ENCODE measurements around the gene TRIM24. TPM values are rescaled to one million over a fixed set of nuclear protein-coding genes. Genes with fewer than 3 reads are reported as not detected.

TRIM24 gene
- polyA plus RNA-seq, 3 donors, result 3.5 to 8.9 (median 6.0) TPM

DNA sequence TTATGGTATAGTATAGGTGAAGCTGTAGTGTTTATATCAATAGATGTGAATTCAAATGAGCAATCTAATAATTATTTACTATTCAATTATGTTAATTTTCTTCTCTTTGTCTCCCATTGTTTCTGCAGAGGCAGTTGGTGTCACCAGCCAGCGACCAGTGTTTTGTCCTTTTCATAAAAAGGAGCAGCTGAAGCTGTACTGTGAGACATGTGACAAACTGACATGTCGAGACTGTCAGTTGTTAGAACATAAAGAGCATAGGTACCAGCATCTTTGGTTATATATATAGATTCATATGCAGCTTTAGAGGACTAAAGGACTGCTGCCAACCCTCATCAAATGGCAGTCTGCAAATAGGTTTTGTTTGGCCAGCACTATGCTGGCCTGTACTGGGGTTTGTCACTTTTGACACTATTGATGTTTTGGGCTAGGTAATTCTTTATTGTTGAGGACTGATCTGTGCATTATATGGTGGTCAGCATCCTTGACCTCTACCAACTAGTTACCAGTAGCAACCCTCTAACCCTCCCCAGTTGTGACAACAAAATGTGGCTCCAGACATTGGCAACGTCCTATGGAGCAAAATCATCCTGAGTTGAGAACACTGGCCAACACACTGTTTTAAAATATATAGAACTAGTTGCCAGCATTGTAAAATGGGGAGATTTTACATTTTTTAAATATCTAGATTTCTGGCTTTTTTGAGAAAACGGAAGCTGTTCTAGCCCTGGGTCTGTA is 59.2 kb downstream of the TRIM24 start:
- Histone ChIP-seq H2AFZ (ENCODE audit: insufficient read depth, low read depth, low read length, poor library complexity, severe bottlenecking) (no peak overlapping the region), H3K9ac (ENCODE audit: insufficient read depth, low read length, poor library complexity, severe bottlenecking) (no peak overlapping the region), H3K4me3 (replicated peaks in 1 of 3; ENCODE audit: low read depth in 2 of 3, low read length in 3 of 3) (no peak overlapping the region), H3K4me1 (ENCODE audit: control insufficient read depth in 1 of 2, insufficient read depth in 2 of 2, low read length in 2 of 2) (no peaks in the 10 kb centered on the region), H4K20me1 (ENCODE audit: insufficient read depth, low read length) (no peaks in the 10 kb centered on the region), H3K27me3 (ENCODE audit: control insufficient read depth in 2 of 2, insufficient read depth in 2 of 2, low read length in 2 of 2) (no peaks in the 10 kb centered on the region), H3K9me3 (replicated peaks in 1 of 2; ENCODE audit: control insufficient read depth in 1 of 2, insufficient read depth in 1 of 2, low read length in 2 of 2) (peaks cover 0 to 8% of the 10 kb centered on the region in 2 donors), H3K36me3 (replicated peaks in 1 of 2; ENCODE audit: control insufficient read depth in 1 of 2, insufficient read depth in 2 of 2, low read length in 2 of 2) (peaks cover 52 to 90% of the 10 kb centered on the region in 2 donors), H3K27ac (ENCODE audit: low read depth in 1 of 2, low read length in 2 of 2) (no peak overlapping the region), H3K79me2 (ENCODE audit: insufficient read depth, low read length) (peaks cover 13% of the 10 kb centered on the region), H3K4me2 (replicated peaks; ENCODE audit: extremely low read depth, low read length, poor library complexity, severe bottlenecking) (no peak overlapping the region)
- intact Hi-C loops (cut with micrococcal nuclease), result no loop called here
- no peak overlapping the region for H3K27ac Mint-ChIP-seq
- no peak overlapping the region for H3K4me3 Mint-ChIP-seq
- DNase-seq, result no peak
- H3K9me3 Mint-ChIP-seq, result peaks cover 2 to 16% (median 6%) of the 10 kb centered on the region in 7 donors
- H3K27me3 Mint-ChIP-seq (ENCODE audit: low read depth in 3 of 3), result no peaks in the 10 kb centered on the region
- TF ChIP-seq, protein P1, sequence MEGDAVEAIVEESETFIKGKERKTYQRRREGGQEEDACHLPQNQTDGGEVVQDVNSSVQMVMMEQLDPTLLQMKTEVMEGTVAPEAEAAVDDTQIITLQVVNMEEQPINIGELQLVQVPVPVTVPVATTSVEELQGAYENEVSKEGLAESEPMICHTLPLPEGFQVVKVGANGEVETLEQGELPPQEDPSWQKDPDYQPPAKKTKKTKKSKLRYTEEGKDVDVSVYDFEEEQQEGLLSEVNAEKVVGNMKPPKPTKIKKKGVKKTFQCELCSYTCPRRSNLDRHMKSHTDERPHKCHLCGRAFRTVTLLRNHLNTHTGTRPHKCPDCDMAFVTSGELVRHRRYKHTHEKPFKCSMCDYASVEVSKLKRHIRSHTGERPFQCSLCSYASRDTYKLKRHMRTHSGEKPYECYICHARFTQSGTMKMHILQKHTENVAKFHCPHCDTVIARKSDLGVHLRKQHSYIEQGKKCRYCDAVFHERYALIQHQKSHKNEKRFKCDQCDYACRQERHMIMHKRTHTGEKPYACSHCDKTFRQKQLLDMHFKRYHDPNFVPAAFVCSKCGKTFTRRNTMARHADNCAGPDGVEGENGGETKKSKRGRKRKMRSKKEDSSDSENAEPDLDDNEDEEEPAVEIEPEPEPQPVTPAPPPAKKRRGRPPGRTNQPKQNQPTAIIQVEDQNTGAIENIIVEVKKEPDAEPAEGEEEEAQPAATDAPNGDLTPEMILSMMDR (IDR thresholded peaks at IDR 0.05), result no peak
- no peaks in the 10 kb centered on the region for H3K4me1 Mint-ChIP-seq
- WGBS (ENCODE audit: insufficient coverage), result no CpG with 5 or more reads among the region's 4 CpGs
- peaks cover 64 to 85% of the 10 kb centered on the region in 2 donors for H3K36me3 Mint-ChIP-seq

DNA sequence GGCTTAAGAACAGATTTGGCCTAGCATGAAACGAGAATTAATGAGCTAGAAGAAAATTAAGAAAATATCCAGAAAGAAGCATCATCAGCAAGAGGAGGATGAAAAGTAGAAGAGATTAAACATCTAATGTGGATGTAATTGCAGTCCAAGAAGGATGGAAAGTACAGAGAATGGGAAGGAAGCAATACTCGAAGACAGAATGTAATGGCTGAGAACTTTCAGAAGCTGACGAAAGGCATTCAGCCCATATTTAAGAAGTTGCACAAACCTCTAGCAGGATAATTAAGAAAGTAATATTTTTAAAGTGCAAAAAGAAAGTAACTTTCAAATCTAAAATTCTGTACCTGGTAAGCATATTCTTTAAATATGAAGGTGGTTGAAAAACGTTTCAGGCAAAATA is 60.7 kb downstream of the TRIM24 start:
- H3K27me3 Mint-ChIP-seq (ENCODE audit: low read depth in 3 of 3), result no peaks in the 10 kb centered on the region
- peaks cover 3 to 9% of the 10 kb centered on the region in 2 donors for H3K9me3 ChIP-seq (replicated peaks in 1 of 2; ENCODE audit: control insufficient read depth in 1 of 2, insufficient read depth in 1 of 2, low read length in 2 of 2)
- peaks cover 70 to 84% of the 10 kb centered on the region in 2 donors for H3K36me3 Mint-ChIP-seq
- peak overlapping the region in 2 of 7 donors; percentile 18 to 69 for H3K27ac Mint-ChIP-seq
- TF ChIP-seq, protein P1 (IDR thresholded peaks at IDR 0.05), result no peak
- WGBS (ENCODE audit: insufficient coverage), result no CpG with 5 or more reads among the region's 4 CpGs
- no peaks in the 10 kb centered on the region for H4K20me1 ChIP-seq (ENCODE audit: insufficient read depth, low read length)
- no peaks in the 10 kb centered on the region for H3K4me1 Mint-ChIP-seq
- no peak overlapping the region for H3K4me3 Mint-ChIP-seq
- H3K9ac ChIP-seq (ENCODE audit: insufficient read depth, low read length, poor library complexity, severe bottlenecking), result no peak overlapping the region
- peaks cover 3 to 20% (median 8%) of the 10 kb centered on the region in 7 donors for H3K9me3 Mint-ChIP-seq
- peaks cover 9% of the 10 kb centered on the region for H3K79me2 ChIP-seq (ENCODE audit: insufficient read depth, low read length)
- no peak overlapping the region for H2AFZ ChIP-seq (ENCODE audit: insufficient read depth, low read depth, low read length, poor library complexity, severe bottlenecking)
- peak overlapping the region in 1 of 2 donors; percentile 48 for H3K27ac ChIP-seq (ENCODE audit: low read depth in 1 of 2, low read length in 2 of 2)
- no peaks in the 10 kb centered on the region for H3K27me3 ChIP-seq (ENCODE audit: control insufficient read depth in 2 of 2, insufficient read depth in 2 of 2, low read length in 2 of 2)
- no peaks in the 10 kb centered on the region for H3K4me1 ChIP-seq (ENCODE audit: control insufficient read depth in 1 of 2, insufficient read depth in 2 of 2, low read length in 2 of 2)
- peaks cover 62 to 93% of the 10 kb centered on the region in 2 donors for H3K36me3 ChIP-seq (replicated peaks in 1 of 2; ENCODE audit: control insufficient read depth in 1 of 2, insufficient read depth in 2 of 2, low read length in 2 of 2)
- no peak for DNase-seq
- intact Hi-C loops (cut with micrococcal nuclease), result no loop called here
- no peak overlapping the region for H3K4me3 ChIP-seq (replicated peaks in 1 of 3; ENCODE audit: low read depth in 2 of 3, low read length in 3 of 3)
- no peak overlapping the region for H3K4me2 ChIP-seq (replicated peaks; ENCODE audit: extremely low read depth, low read length, poor library complexity, severe bottlenecking)

All from CD14-positive monocyte (primary cell).